T-helper 1 cell treated with Interleukin-12 subunit alpha and Interleukin-12 subunit beta and Interleukin-4 antibody, amounts not matched to agents 30 ng/mL and 1 ng/mL, for 36 hours (primary cell): Measurements from ENCODE around the gene CYGB. TPM values are rescaled to one million over a fixed set of nuclear protein-coding genes. Genes with fewer than 3 reads are reported as not detected.

Source experiments
- intact Hi-C: fragments of 100-400 bp; cut with micrococcal nuclease; formaldehyde crosslinking; loops from one replicate; pipeline ENCODE4 v1.15.1; 2024
- total RNA-seq: library from RNA; stranded (reverse); gene quantifications from 2 replicates; pipeline ENCODE4 v1.2.3, GENCODE V29; 2022

CYGB gene
- total RNA-seq, result 0.29 TPM in 2 replicates

DNA sequence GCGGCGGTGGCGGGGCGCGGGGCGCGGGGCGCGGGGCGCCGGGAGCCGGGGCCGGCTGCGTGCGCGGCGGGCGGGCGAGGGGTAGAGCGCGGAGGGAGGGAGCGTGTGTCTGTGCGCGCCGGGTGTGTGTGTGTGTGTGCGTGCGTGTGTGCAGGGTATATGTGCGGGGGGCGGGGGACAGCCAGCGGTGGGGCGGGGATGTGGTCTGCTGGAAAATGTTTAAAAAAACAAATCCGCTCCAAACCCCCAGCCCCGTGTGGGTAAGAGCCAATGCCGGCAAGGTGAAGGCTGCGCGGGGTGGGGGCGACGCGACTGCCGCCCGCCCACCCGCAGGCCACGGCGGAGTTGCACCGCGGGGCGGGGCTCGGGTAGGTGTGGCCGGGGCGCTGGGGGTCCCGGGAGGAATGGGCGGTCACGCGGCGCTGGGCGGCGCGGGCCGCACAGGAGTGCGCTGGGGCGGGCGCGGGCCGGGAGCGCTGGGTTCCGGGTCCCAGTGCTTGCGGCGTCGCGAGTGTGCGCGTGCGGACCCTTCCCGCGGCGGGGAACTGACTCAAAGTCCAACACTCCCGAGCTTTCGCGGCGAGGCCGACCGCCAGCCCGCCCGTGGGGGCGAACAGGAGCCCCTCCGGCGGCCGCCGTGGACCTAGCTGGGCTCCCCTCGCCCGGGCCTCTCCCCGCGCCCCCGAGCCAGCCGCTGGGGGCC, at the start of gene CYGB:
TSS of gene CYGB (minus strand) at position 132 of the 703 bp plus-strand sequence. CDS start 167 bp downstream, outside the sequence.
- intact Hi-C loops, result no loop called here

DNA sequence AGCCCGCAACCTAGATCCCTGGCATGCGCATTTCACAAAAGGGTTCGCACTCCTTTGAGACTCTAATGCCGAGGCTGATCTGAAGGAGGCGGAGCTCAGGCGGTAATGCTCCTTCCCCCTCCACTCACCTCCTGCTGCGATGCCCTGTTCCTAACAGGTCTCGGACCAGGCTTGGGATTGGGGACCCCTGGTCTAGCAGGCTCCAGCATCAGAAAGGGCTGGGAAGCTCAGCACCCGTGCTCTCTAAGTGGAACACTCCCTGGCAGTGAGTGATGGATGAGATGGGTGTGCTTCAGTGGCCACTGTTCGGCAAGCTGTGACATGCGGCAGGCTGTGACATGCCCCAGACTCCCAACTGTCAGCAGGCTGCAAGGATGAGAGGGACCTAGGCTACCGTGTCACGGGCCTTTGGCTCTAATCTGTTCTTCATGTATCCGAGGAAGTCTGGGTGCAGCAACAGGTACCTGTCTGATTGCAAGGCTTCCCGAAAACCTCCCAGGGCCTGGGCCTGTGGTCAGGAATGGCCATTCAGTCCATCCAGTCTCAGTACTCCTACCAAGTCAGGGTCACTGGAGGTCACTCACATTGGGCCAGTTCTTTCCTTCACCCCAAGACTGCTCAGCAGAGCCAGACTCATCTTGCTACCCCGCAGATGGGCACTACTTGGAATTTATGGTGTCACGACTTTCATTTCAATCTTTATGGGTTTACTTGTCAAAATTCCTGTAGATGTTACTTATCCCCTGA, 49.4 kb upstream of the CYGB start:
- intact Hi-C loops, result no loop called here

DNA sequence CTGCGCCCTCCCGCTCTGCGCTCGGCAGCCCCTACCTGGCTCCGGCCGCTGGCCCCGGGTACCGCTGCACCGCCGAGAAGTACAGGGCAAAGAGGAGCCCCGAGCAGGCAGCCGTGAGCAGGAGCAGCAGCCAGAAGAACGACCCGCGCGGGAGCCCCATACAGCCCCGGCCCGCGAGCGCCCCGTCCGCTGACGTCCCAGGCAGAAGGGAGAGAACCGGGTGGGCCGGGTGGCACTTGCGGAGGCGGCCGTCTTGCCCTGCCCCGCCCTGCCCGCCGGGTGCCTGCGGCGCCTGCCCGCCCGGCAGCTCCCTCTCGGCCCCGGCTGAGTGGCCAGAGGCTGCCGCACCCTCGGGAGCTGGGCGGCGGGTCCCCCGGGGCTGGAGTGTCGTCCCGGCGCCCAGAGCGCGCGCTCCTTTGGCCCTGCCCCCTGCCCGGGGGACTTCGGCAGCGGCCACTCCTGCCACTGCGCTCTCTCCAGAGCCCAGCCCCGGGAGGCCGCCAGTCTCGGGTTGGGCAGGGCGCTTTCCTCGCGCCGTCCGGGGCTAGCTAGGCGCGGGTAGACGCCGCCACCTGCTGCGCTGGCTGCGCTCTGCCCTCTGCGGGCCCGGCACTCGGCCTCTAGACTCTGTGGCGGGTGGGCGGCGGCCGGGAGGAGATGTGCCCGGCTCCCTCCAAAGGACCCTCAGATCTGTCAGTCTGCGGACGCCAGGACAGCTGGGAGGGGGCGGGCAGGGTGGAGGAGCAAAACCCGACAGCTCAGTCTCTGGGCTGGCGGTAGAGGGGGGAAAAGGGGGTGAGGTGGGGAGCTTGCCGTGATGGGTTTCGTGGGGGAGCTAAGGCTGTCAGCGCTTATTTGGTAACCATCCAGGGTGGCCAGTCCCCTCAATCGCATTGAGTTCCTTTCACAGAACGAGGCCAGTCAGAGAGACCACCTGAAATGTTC, 48.4 kb upstream of the CYGB start, which contains the start of gene ST6GALNAC2:
TSS of gene ST6GALNAC2 (minus strand) at position 212 of the 945 bp plus-strand sequence. CDS start at position 160, 52 bp downstream.
- intact Hi-C loops, result loop anchor here (2.0 kb wide), 1 partner anchor 63 kb away; no protein-coding TSS in a partner anchor

DNA sequence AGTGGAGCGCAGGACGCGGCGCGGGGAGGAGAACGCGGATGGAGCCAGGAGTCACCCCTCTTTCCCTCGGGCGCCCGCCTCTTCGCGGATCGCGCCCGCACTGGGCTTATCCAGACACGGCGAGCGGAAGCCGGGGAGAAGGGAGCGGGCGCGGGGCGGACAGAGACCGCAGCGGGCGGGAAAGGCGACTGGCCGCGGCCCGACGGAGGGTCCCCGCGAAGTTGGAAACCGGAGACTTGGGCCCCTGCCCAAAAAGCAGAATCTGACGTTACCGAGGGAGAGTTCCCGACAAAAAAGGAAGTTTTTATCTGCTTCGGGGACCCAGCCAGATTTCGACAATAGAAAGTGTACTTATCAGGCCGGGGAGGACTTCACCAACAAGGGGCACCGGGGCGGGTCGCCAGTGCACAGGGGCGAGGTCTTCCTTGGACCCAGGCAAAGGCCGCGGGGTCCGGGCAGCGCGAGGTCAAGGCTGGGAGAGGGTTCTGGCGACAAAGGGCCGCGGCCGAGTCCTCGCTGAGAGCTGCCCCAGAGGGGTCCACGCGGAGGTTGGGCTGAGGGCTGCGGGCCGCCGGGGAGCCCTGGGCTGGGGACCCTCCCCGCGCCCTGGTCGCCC, 47.6 kb upstream of the CYGB start:
- intact Hi-C loops, result loop anchor here (2.0 kb wide), 1 partner anchor 62 kb away; no protein-coding TSS in a partner anchor

DNA sequence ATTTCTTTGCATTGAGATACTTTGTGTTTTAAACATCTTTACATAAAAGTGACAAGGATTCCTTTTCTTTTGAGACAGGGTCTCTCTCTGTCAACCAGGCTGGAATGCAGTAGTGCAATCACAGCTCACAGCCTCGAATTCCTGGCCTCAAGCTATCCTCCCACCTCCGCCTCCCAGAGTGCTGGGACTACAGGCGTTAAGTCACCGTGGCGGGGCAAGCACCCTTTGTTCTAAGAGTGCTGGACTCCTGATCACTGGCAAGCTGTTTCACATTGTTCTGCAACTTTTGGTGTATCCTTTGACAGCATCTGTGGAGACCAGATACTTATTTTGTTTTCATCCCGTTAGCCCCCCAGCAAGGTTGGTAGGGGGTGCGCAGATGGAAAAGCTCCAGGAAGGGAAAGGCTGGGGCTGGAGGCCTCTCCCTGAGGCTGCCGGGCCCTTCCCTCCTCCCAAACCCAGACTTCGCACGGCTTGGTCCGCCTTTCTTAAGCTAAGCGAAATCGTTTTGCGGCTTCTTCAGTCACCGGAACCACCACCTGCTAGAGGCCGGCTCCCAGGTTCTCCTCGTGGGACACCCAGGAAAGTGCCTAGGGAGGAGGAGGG, 47.0 kb upstream of the CYGB start:
- intact Hi-C loops, result loop anchor here (2.0 kb wide), 1 partner anchor 62 kb away; no protein-coding TSS in a partner anchor

DNA sequence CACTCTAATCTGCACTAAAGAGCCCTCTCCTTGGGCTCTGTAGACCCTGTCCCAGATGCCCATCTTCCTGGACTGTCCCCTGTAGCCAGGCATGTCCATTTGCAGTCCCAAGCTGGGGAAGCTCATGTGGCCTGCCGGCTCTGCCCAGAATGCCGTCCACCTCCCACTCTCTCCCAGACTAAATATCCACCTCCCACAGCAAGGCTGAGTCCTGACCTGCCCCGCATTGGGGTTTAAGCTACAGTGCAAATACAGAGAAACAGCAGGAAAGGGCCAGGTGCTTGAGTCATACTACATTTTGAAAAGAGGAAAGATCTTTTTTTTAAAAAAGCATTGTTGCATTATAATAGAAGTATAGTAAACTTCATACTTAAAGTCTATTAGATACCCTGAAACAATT, 45.2 kb upstream of the CYGB start:
- intact Hi-C loops, result no loop called here

DNA sequence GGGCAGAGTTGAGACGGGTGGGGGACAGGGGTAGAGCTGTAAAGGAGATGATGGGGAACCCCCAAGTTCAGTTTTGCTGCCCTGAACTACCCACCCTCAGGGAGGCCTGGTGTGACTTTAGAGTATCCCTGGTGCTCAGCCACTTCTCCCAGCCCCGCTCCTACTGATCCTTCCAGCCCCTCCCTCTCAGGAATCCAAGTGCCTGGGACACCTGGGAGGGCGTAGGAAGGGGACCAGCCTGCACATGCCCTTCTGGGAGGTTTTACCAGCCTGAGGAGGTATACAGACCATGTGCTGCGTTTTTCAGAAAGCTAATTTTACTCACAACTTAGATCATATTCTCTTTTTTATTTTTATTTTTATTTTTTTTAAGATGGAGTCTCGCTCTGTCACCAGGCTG, 44.0 kb upstream of the CYGB start:
- intact Hi-C loops, result no loop called here

DNA sequence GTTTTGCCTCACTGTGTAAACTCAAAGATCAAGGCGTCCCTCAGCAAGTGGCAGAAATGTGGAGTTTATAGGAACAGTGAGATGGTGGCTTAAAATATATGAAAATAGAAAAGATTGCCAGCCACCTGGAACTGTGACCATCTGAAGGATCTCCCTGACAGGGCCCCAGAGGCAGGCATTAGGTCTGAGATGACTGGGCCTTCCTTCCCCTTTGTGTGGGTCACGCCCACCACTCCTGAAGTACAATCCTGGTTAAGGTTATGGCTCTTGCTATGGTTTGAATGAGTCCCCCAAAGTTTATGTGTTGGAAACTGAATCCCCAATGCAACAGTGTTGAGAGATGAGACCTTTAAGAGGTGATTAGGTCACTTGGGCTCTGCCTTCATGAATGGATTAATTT, 41.8 kb upstream of the CYGB start:
- intact Hi-C loops, result no loop called here

DNA sequence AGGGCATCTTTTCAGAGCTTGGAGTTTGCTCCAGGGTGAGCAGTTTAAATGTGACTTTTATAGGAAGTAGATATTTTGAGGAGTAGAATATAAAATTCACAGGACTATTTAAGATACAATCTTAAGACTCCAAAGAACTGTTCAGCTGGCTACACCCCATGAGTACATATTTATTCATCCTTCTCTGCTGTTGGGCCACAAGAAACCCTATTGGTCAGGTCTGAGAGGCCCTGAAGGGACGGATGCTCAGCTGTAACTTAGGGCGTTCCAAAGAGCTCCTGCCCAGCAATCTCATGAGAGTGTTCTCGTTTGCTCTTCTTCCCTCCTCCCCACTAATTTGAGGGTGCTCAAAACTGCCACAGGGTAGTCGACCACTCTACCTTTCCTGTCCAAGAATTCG, 40.9 kb upstream of the CYGB start:
- intact Hi-C loops, result no loop called here

DNA sequence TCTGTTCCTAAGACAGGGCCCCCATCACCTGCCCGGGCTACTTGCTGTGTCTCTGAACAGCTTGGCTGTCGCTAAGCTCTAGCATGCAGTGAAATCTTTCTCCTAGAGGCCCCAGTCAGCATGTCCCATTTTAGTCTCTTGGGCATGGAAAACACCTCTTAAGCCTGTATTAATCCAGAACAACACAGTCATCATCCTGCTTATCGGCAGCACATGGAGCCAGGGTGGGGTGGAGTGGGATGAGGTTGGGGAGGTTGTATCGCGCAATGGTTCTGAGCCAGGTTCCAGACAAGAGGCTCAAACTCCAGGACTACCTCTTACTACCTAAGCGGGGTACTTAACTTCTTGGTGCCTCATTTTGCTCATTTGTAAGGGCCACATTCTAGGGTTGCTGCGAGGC, 40.4 kb upstream of the CYGB start:
- intact Hi-C loops, result no loop called here

DNA sequence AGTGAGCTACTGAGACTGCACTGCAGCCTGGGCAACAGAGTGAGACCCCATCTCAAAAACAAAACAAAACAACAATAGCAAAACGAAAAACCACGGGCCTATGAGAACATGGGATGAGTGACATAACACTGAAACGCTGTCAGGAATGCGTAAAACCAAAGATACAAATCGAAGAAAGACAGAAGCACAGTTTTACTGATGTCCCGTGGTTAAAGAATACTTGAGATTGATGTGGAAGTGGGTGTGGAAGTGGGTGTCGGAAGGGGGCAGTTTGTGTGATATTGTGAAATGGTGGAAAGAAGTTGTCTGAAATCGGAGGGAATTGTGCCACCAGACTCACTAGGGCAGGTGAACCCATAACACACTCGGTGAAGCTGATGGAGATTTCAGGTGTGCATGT, 38.7 kb upstream of the CYGB start:
- intact Hi-C loops, result no loop called here

DNA sequence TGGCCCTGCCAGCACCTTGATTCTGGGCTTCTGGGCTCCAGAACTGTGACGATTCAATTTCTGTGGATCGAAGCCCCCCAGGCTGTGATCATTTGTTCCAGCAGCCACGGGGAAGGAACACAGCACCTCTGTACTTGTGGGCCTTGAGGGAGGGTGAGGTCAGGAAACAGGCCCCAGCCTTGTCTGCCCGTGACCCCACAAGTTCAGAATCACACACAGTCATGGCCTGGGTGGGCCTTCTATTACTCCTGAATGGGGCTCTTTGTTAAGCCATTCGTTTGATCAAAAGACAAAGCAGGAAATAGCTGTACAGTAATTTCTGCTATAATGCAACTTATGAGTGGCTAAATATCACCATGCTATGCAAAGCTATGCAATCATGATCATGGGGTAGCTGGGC, 38.1 kb upstream of the CYGB start:
- intact Hi-C loops, result no loop called here

DNA sequence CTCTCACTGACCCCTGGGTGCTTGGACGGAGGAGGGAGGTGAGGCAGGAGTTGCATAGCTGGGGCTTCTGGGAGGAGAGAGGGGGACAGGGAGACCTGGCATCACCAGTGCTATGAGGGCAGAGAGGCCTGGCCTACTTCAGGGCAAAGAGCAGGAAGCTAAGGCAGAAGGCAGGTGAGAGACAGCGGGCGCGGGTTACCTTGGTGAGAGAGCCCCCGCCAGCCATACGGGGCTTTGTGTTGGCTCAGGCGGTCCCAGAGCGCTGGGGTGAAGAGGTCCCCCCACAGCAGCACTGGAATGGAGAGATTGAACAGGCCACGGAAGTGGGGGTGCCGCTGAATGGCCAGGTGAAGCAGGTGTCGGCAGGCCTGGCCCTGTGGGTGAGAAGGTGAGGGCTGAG, 36.7 kb upstream of the CYGB start:
- intact Hi-C loops, result no loop called here

DNA sequence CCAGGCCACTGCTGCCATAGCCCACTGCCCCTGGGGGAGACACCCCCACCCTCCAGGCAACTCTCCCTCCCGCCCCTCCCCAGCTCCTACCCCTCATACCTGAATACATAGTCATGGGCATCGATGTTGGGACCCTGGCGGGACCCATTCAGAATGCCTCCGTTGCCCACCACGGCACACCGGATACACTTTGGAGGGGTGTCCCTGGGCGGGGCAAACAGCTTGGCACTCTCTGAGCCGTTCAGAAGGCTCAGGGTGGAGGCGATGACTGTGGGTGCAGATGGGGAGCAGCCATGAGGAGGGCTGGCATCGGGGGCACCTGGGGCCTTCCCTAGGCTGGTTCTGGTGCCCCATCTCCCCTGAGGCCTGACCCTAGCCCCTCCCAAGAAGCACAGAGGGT, 35.6 kb upstream of the CYGB start:
- intact Hi-C loops, result no loop called here

DNA sequence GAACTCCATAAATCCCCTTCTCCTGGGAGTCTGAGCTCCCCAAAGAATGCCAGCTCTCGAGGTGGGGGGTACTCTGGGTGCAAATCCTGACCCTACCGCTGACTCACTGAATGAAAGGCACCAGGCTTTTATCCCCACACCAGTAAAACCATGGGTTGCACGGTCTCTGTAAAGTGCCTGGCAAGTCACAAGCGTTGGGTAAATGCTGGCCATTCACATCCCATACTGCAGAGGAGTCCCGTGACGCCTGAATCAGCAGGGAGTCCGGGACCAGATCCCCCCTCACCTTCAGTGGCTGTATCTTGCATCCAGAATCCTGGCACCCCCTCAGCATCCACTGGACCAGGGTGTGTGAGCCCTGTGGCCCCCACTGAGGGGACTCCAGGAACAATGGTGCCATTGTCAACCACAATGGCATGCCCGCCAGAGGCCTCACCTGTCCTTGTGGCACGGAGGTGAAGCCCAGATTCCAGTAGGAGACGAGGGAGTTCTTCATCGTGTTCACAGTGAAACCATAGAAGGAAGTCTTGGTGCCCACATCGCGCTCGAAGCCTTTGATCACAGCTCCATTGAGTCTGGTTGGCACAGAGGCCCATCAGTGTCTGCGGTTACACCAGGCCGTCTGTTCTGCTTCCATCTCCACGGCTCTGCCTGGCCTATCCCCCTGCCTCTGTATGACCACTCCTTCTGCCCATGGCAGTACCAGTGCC, 34.8 kb upstream of the CYGB start:
- intact Hi-C loops, result no loop called here

DNA sequence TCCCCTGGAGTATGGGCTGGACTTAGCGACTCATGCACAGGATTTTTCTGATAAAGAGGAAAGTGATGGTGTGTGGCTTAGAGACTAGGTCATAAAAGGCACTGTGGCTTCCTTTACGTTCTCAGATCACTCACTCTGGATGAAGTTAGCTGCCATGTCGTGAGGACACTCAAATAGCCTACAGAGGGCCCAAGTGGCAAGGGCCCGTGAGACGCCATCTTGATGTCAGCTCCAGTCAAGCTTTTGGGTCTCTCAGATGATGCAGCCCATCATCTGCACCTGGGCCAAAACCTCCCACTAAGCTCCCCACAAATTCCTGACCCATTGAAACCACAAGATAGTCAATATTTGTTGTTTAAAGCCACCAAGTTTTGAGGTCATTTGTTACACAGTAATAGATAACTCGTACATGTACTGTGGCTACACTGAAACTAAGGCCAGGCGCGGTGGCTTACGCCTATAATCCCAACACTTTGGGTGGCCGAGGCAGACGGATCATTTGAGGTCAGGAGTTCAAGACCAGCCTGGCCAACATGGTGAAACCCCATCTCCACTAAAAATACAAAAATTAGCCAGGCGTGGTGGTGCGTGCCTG, 33.5 kb upstream of the CYGB start:
- intact Hi-C loops, result no loop called here

DNA sequence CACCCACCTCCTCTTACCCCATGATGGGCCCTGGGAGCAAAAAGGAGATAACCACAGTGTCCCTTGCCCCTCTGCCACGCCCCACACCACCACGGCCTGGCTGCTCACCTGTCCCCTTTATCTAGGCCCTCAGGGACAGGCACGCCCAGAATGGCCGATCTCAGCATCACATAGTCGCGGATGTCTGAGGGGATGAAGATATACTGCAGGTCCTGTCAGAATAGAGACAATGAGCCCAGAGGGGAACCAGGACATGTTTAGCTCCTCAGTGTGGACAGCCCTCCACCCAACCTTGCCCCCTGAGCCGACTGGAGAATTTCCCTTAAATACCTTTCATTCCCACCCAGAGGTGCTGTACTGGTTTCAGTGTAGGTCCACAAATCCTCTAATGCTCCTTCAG, 32.9 kb upstream of the CYGB start:
- intact Hi-C loops, result no loop called here

DNA sequence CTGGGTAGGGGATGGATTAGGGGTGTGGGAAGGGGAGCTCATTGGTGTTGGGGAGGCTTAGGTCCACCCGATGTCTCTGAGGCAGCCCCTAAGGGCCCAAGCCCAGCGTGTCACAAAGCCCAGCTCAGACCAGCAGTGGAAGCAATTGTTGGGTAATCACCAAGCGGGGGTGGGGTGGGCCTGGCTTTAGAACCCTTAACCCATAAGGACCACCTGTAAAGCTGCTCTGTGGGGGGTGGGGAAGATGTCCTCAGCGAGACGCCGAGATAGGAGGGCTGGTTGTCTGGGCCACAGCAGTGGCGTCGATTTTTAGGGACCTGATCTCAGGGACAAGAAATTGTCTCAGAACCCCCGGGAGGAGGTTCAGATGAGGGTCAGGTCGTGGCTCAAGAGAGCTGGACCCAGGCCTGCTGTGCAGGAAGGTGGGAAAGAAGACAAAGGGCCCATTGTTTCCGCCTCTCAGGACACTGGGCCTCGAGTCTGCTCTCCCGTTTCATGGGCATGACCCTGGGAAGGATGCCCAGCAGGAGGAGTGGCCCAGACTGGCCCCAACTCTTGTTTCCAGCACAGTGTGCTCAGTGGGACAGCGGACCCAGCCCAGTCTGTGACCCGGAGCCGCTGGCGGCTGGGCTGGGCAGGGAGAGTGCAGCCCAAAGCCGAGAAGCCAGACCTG, 32.2 kb upstream of the CYGB start:
- intact Hi-C loops, result no loop called here

DNA sequence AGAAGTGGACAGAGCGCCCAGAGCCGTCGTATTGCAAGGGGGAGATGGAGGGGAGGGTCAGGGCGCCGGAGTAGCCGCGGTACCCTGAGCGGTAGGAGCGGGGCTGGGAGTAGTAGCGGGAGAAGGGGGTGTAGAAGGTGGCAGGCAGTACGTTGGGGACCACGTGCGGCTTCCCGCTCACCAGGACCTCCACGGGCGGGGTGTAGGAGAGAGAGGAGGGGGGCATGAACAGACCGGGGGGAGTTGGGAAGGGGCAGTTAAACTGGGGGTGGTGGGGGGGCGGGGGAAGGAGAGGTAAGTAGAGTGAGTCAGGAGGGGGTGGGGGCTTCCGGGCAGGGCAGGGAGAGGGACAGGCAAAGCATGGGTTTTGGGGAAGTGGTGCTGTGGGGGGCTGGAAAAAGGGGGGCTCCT, 31.3 kb upstream of the CYGB start:
- intact Hi-C loops, result no loop called here
